Endothelial cell of umbilical vein (primary cell): ENCODE results near the gene EHBP1L1. TPM values are rescaled to one million over a fixed set of nuclear protein-coding genes. Genes with fewer than 3 reads are reported as not detected.

Experiments used
- BruUV-seq: library from RNA; stranded (reverse); fragments of 400-500 nt; replicated peaks from 2 replicates; lab custom pipeline; 2021; lab: Mats Ljungman, UMichigan
- CTCF ChIA-PET: fragments of 300-600, 350-600 bp; sonication (Branson Sonifier 250); formaldehyde crosslinking; loops from one replicate; lab custom pipeline; 2021; ENCODE audit warnings: antibody characterized with exemption, inconsistent platforms; lab: Charles Lee
- POLR2A ChIA-PET: fragments of 300-600, 350-600 bp; sonication (Branson Sonifier 250); formaldehyde crosslinking; loops from one replicate; lab custom pipeline; 2021; ENCODE audit warnings: antibody characterized with exemption, inconsistent platforms; lab: Charles Lee
- DNase-seq: peaks from one replicate; pipeline ENCODE4 v3.0.0-alpha.2; 2011; ENCODE audit warnings: low read depth, low spot score
- FAIRE-seq: peaks from 2 replicates; lab custom pipeline; 2011; peaks lifted over from hg19 to GRCh38; lab: Jason Lieb, UNC
- H2AFZ ChIP-seq: 2 replicates; pipeline ENCODE4 v1.6.0; 2012; ENCODE audit warnings: low read depth, low read length, control low read depth, inconsistent platforms
- H3K27ac ChIP-seq: 2 replicates; pipeline ENCODE4 v1.5.1; 2011; ENCODE audit warnings: low read depth, mild to moderate bottlenecking, control low read depth, low read length, moderate library complexity; ENCODE audit not compliant: insufficient read depth
- H3K27me3 ChIP-seq, 2 experiments: 2 replicates each; pipeline versions ENCODE4 v1.6.0 to v1.6.1; 2011; ENCODE audit warnings: low read length in 2 of 2, mixed read lengths in 1 of 2; ENCODE audit not compliant: control insufficient read depth in 2 of 2, insufficient read depth in 2 of 2
- H3K36me3 ChIP-seq, 2 experiments: 2 replicates in 1 of 2; 3 replicates in 1 of 2; pipeline ENCODE4 v1.5.1; 2011; ENCODE audit warnings: low read length in 2 of 2, mild to moderate bottlenecking in 1 of 2, moderate library complexity in 1 of 2; ENCODE audit not compliant: control insufficient read depth in 2 of 2, insufficient read depth in 2 of 2; ENCODE audit errors: extremely low read depth in 1 of 2
- H3K4me1 ChIP-seq: 3 replicates; pipeline ENCODE4 v1.5.1; 2011; ENCODE audit warnings: mild to moderate bottlenecking, low read length; ENCODE audit not compliant: control insufficient read depth, insufficient read depth; ENCODE audit errors: extremely low read depth
- H3K4me2 ChIP-seq: 2 replicates; pipeline ENCODE4 v1.6.1; 2011; ENCODE audit warnings: low read length, control low read depth, mixed read lengths; ENCODE audit not compliant: insufficient read depth
- H3K4me3 ChIP-seq, 3 experiments: fragments of 200-600 bp in 1 of 3; sonication (generic), shearing (Covaris generic) in 1 of 3; replicated peaks in 1 of 3; 2 replicates each; pipeline ENCODE4 v1.5.1; 2011 to 2016; ENCODE audit warnings: control low read depth in 3 of 3, low read length in 3 of 3, mild to moderate bottlenecking in 2 of 3, inconsistent platforms in 1 of 3, low read depth in 1 of 3, moderate library complexity in 1 of 3; ENCODE audit not compliant: insufficient read depth in 1 of 3
- H3K79me2 ChIP-seq: 2 replicates; pipeline ENCODE4 v1.6.0; 2012; ENCODE audit warnings: low read length, inconsistent platforms; ENCODE audit not compliant: control insufficient read depth, insufficient read depth
- H3K9ac ChIP-seq: replicated peaks from 2 replicates; pipeline ENCODE3; 2011; ENCODE audit warnings: low read length, control low read depth; ENCODE audit not compliant: insufficient read depth; ENCODE audit errors: extremely low read depth
- H3K9me1 ChIP-seq: replicated peaks from 3 replicates; pipeline ENCODE4 v1.6.0; 2011; ENCODE audit warnings: mild to moderate bottlenecking, low read length; ENCODE audit not compliant: control insufficient read depth, insufficient read depth; ENCODE audit errors: extremely low read depth
- H3K9me3 ChIP-seq: replicated peaks from 2 replicates; pipeline ENCODE4 v1.5.1; 2012; ENCODE audit warnings: low read length, inconsistent platforms; ENCODE audit not compliant: control insufficient read depth, insufficient read depth
- H4K20me1 ChIP-seq: replicated peaks from 2 replicates; pipeline ENCODE3; 2011; ENCODE audit warnings: mild to moderate bottlenecking, low read length; ENCODE audit not compliant: control insufficient read depth, insufficient read depth; ENCODE audit errors: extremely low read depth
- EZH2 ChIP-seq: IDR thresholded peaks from 2 replicates; pipeline ENCODE4 v1.6.1; 2012; ENCODE audit warnings: borderline replicate concordance, low read depth, mild to moderate bottlenecking, moderate library complexity, low read length, inconsistent platforms; ENCODE audit not compliant: severe bottlenecking
- FOS ChIP-seq: IDR thresholded peaks from 2 replicates; pipeline ENCODE4 v1.6.1; 2011; ENCODE audit warnings: mild to moderate bottlenecking, low read length, moderate library complexity, borderline replicate concordance; ENCODE audit not compliant: insufficient read depth
- GATA2 ChIP-seq: IDR thresholded peaks from 2 replicates; pipeline ENCODE4 v1.7.0; 2011; ENCODE audit warnings: low read depth, mild to moderate bottlenecking, moderate library complexity, mixed read lengths, low read length; ENCODE audit not compliant: insufficient read length, insufficient read depth
- JUN ChIP-seq: IDR thresholded peaks from 2 replicates; pipeline ENCODE4 v1.6.1; 2011; ENCODE audit warnings: borderline replicate concordance, low read depth; ENCODE audit not compliant: insufficient read length, insufficient read depth
- MAX ChIP-seq: IDR thresholded peaks from 2 replicates; pipeline ENCODE4 v1.6.1; 2011; ENCODE audit not compliant: insufficient read depth, insufficient read length
- MYC ChIP-seq: IDR thresholded peaks from one replicate; pipeline ENCODE4 v1.6.1; 2011; ENCODE audit warnings: mild to moderate bottlenecking, low read depth, low read length
- POLR2AphosphoS5 ChIP-seq: IDR thresholded peaks from 2 replicates; pipeline ENCODE4 v1.6.1; 2012; ENCODE audit warnings: low read depth, mild to moderate bottlenecking, control low read depth, low read length, moderate library complexity; ENCODE audit not compliant: insufficient read depth
- dilution Hi-C: fragments of 300-500 bp; cut with MboI; formaldehyde crosslinking; loops from one replicate; pipeline ENCODE4 v1.15.0; 2019; ENCODE audit warnings: low sequenced_read_pairs; ENCODE audit not compliant: extremely low pct_ligation_motif_present
- intact Hi-C: fragments of 100-400 bp; cut with micrococcal nuclease; formaldehyde crosslinking; loops from one replicate; pipeline ENCODE4 v1.10.0; 2022
- polyA plus RNA-seq, 4 experiments: library from polyadenylated mRNA; depleted of rRNA in 3 of 4; stranded (reverse) in 3 of 4; unstranded in 1 of 4; fragments of >200 nt; gene quantifications; 2 replicates each; pipeline versions ENCODE4 v1.2.1 to v1.2.3, GENCODE V29; 2011 to 2012; ENCODE audit warnings: missing spikeins in 1 of 4
- total RNA-seq: library from RNA; stranded (reverse); gene quantifications from 2 replicates; pipeline ENCODE4 v1.2.3, GENCODE V29; 2021

EHBP1L1 gene
- total and polyA plus RNA-seq, 2 donors (not counting 3 experiments of a cell fraction or from before 2014, with no cell fraction given): 12.7 to 19.7 TPM

- no peak overlapping the region for H3K4me2 ChIP-seq
These were observed 36.7 kb upstream of the EHBP1L1 start for GRCh38 chr11:65538915-65539743.

GRCh38 chr11:65539744-65540289, 36.0 kb upstream of the EHBP1L1 start:
- Histone ChIP-seq H3K27me3 (no peaks in the 10 kb centered on the region), H2AFZ (no peak overlapping the region), H3K9me1 (no peaks in the 10 kb centered on the region), H3K4me2 (peak overlapping the region; percentile 4), H3K27ac (no peak overlapping the region), H3K36me3 (peaks cover 3 to 30% of the 10 kb centered on the region in 2 experiments), H4K20me1 (no peaks in the 10 kb centered on the region), H3K79me2 (no peaks in the 10 kb centered on the region), H3K9me3 (no peaks in the 10 kb centered on the region), H3K4me1 (peaks cover 6% of the 10 kb centered on the region), H3K4me3 (peak overlapping the region in 1 of 3 experiments; percentile 38), H3K9ac (no peak overlapping the region)
- dilution Hi-C loops (no loop called here), intact Hi-C loops (loop anchor here (1.0 kb wide), 4 partner anchors 15 to 48 kb away; partner anchors contain the start of genes FAM89B and SCYL1)
- FAIRE-seq (no peak), DNase-seq (no peak)
- ChIA-PET CTCF (interaction anchor here (0.6 to 6.1 kb wide), 16 partner anchors 9 to 345 kb away, joined by 3 to 206 read pairs (median 10); partner anchors contain the start of genes EHBP1L1, FAM89B, KCNK7 and PCNX3), POLR2A (interaction anchor here (1.1 kb wide), 2 partner anchors 17 to 19 kb away, joined by 3 read pairs; partner anchors contain the start of gene LTBP3)
- TF ChIP-seq POLR2AphosphoS5 (peak; percentile 56), MYC (no peak)
- BruUV-seq: no TSS peak

More at GRCh38 chr11:65538915-65539743, 36.7 kb upstream of the EHBP1L1 start:
- FAIRE-seq (no peak), DNase-seq (no peak)
- H3K4me3 ChIP-seq: no peak overlapping the region
- H3K9me3 ChIP-seq: no peaks in the 10 kb centered on the region
- no peak overlapping the region for H3K27ac ChIP-seq
- dilution Hi-C loops: no loop called here
- no peaks in the 10 kb centered on the region for H3K9me1 ChIP-seq
- no peak overlapping the region for H2AFZ ChIP-seq
- ChIA-PET POLR2A (interaction anchor here (1.1 kb wide), 1 partner anchor 49 kb away, joined by 3 read pairs; no protein-coding TSS in a partner anchor), CTCF (interaction anchor here (0.6 to 6.1 kb wide), 11 partner anchors 9 to 151 kb away, joined by 4 to 206 read pairs (median 13); partner anchors contain the start of genes EHBP1L1, FAM89B, KCNK7 and PCNX3)
- H3K4me1 ChIP-seq: peaks cover 6% of the 10 kb centered on the region
- BruUV-seq: TSS peak; percentile 59
- H4K20me1 ChIP-seq: no peaks in the 10 kb centered on the region
- peaks cover 3 to 30% of the 10 kb centered on the region in 2 experiments for H3K36me3 ChIP-seq
- TF ChIP-seq EZH2 (no peak), MAX (no peak), FOS (no peak), GATA2 (no peak), MYC (no peak), JUN (no peak)
- H3K79me2 ChIP-seq: no peaks in the 10 kb centered on the region
- H3K9ac ChIP-seq: no peak overlapping the region
- intact Hi-C loops: no loop called here
- H3K27me3 ChIP-seq: no peaks in the 10 kb centered on the region
